Measurements from ENCODE around the gene FAM237B.

The FAM237B gene

GRCh38 chr7:90298145-90299038 is 22.7 kb downstream of the FAM237B start:
- DNase-seq: peak in 1 of 51 donors; percentile 10

GRCh38 chr7:90290244-90291113 is 30.6 kb downstream of the FAM237B start:
- no peak for DNase-seq

DNA sequence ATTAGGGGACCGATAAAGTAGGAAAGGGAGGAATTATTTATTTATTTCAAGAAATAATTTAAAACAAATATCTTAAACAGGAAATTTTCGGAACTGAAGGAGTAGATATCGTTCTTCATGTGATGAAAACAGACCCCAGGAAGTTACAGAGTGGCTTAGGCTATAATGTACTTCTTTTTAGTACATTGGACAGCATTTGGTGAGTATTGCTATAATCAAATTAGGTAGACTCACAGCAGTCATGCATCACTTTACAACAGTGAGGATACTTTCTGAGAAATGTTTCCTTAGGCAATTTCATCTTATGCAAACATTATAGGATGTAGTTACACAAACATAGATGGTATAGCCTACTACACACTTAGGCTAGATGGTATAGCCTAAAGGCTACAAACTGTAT is 33.0 kb downstream of the FAM237B start:
- DNase-seq: no peak

DNA sequence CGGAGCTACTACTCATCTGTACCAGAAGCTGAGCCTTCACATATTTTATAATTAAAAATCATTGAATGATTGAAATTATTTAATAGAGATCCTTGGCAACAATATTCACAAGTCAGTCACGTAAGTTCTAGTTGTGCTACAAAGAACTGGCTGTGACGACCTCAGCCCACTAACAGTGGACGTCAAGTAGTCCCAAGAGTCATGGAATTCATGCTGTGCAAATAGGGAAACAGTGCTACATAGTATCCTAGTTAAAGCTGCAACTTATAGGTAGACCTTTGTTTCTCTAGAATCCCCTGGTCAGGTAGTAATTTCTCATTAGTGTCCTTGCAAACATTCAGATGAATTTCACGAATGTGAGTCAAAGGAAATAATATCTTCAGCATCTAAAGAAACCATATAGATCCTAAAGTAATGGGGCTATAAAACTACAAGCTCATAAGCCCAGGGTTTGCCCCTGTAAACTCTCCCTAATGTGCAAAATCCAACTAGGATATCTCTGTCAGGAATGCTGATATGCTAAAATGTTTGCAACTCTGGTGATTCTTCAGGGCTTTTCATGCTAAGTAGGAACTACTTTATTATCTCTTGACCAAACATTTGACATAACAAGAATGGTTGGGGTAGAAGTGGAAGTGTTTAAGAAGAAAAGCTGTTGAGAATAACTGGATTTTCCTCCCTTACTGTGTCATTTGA is 44.9 kb downstream of the FAM237B start:
- DNase-seq: no peak

GRCh38 chr7:90274161-90274560 is 46.9 kb downstream of the FAM237B start:
- no peak for DNase-seq

GRCh38 chr7:90272242-90272641 is 48.9 kb downstream of the FAM237B start:
- DNase-seq: no peak

DNA sequence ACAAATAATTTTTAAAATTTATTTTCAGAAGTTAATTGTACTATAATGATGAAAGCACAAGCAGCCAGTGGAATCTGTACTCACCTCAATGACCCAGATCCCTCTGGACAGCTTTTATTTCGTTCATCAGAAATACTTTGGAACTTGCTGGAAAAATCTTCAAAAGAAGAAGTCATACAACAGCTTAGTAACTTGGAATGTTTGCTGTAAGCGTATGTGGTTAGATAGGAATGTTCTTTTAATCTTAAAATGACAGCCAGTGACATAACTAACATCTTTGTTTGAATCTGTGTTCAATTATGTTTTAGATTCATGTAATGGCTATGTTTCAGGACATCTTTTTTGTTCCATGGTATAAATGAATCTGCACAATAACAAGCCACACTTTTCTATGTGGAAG is 49.4 kb downstream of the FAM237B start:
- DNase-seq: no peak

- no peak for DNase-seq
Observed at GRCh38 chr7:90270431-90271178, 50.5 kb downstream of the FAM237B start.

GRCh38 chr7:90269163-90269562 is 51.9 kb downstream of the FAM237B start:
- no peak for DNase-seq

GRCh38 chr7:90267263-90267858 is 53.7 kb downstream of the FAM237B start:
- DNase-seq: no peak

- no peak for DNase-seq
Observed at GRCh38 chr7:90266808-90267207, 54.3 kb downstream of the FAM237B start.
